Endothelial cell of umbilical vein (primary cell): ENCODE measurements around the gene KCNJ5. TPM values are rescaled to one million over a fixed set of nuclear protein-coding genes. Genes with fewer than 3 reads are reported as not detected.

Experiments used
- BruUV-seq: library from RNA; stranded (reverse); fragments of 400-500 nt; replicated peaks from 2 replicates; lab custom pipeline; 2021; lab: Mats Ljungman, UMichigan
- CTCF ChIA-PET: fragments of 300-600, 350-600 bp; sonication (Branson Sonifier 250); formaldehyde crosslinking; loops from one replicate; lab custom pipeline; 2021; ENCODE audit warnings: antibody characterized with exemption, inconsistent platforms; lab: Charles Lee
- POLR2A ChIA-PET: fragments of 300-600, 350-600 bp; sonication (Branson Sonifier 250); formaldehyde crosslinking; loops from one replicate; lab custom pipeline; 2021; ENCODE audit warnings: antibody characterized with exemption, inconsistent platforms; lab: Charles Lee
- DNase-seq: peaks from one replicate; pipeline ENCODE4 v3.0.0-alpha.2; 2011; ENCODE audit warnings: low read depth, low spot score
- FAIRE-seq: peaks from 2 replicates; lab custom pipeline; 2011; peaks lifted over from hg19 to GRCh38; lab: Jason Lieb, UNC
- H2AFZ ChIP-seq: 2 replicates; pipeline ENCODE4 v1.6.0; 2012; ENCODE audit warnings: low read depth, low read length, control low read depth, inconsistent platforms
- H3K27ac ChIP-seq: 2 replicates; pipeline ENCODE4 v1.5.1; 2011; ENCODE audit warnings: low read depth, mild to moderate bottlenecking, control low read depth, low read length, moderate library complexity; ENCODE audit not compliant: insufficient read depth
- H3K27me3 ChIP-seq, 2 experiments: 2 replicates each; pipeline versions ENCODE4 v1.6.0 to v1.6.1; 2011; ENCODE audit warnings: low read length in 2 of 2, mixed read lengths in 1 of 2; ENCODE audit not compliant: control insufficient read depth in 2 of 2, insufficient read depth in 2 of 2
- H3K36me3 ChIP-seq, 2 experiments: 2 replicates in 1 of 2; 3 replicates in 1 of 2; pipeline ENCODE4 v1.5.1; 2011; ENCODE audit warnings: low read length in 2 of 2, mild to moderate bottlenecking in 1 of 2, moderate library complexity in 1 of 2; ENCODE audit not compliant: control insufficient read depth in 2 of 2, insufficient read depth in 2 of 2; ENCODE audit errors: extremely low read depth in 1 of 2
- H3K4me1 ChIP-seq: 3 replicates; pipeline ENCODE4 v1.5.1; 2011; ENCODE audit warnings: mild to moderate bottlenecking, low read length; ENCODE audit not compliant: control insufficient read depth, insufficient read depth; ENCODE audit errors: extremely low read depth
- H3K4me2 ChIP-seq: 2 replicates; pipeline ENCODE4 v1.6.1; 2011; ENCODE audit warnings: low read length, control low read depth, mixed read lengths; ENCODE audit not compliant: insufficient read depth
- H3K4me3 ChIP-seq, 3 experiments: fragments of 200-600 bp in 1 of 3; sonication (generic), shearing (Covaris generic) in 1 of 3; replicated peaks in 1 of 3; 2 replicates each; pipeline ENCODE4 v1.5.1; 2011 to 2016; ENCODE audit warnings: control low read depth in 3 of 3, low read length in 3 of 3, mild to moderate bottlenecking in 2 of 3, inconsistent platforms in 1 of 3, low read depth in 1 of 3, moderate library complexity in 1 of 3; ENCODE audit not compliant: insufficient read depth in 1 of 3
- H3K79me2 ChIP-seq: 2 replicates; pipeline ENCODE4 v1.6.0; 2012; ENCODE audit warnings: low read length, inconsistent platforms; ENCODE audit not compliant: control insufficient read depth, insufficient read depth
- H3K9ac ChIP-seq: replicated peaks from 2 replicates; pipeline ENCODE3; 2011; ENCODE audit warnings: low read length, control low read depth; ENCODE audit not compliant: insufficient read depth; ENCODE audit errors: extremely low read depth
- H3K9me1 ChIP-seq: replicated peaks from 3 replicates; pipeline ENCODE4 v1.6.0; 2011; ENCODE audit warnings: mild to moderate bottlenecking, low read length; ENCODE audit not compliant: control insufficient read depth, insufficient read depth; ENCODE audit errors: extremely low read depth
- H3K9me3 ChIP-seq: replicated peaks from 2 replicates; pipeline ENCODE4 v1.5.1; 2012; ENCODE audit warnings: low read length, inconsistent platforms; ENCODE audit not compliant: control insufficient read depth, insufficient read depth
- H4K20me1 ChIP-seq: replicated peaks from 2 replicates; pipeline ENCODE3; 2011; ENCODE audit warnings: mild to moderate bottlenecking, low read length; ENCODE audit not compliant: control insufficient read depth, insufficient read depth; ENCODE audit errors: extremely low read depth
- CTCF ChIP-seq, 2 donors: IDR thresholded peaks; 1 replicate in 1 of 2; 2 replicates in 1 of 2; pipeline ENCODE4 v1.5.1; 2011; ENCODE audit warnings: low read length in 2 of 2, mild to moderate bottlenecking in 2 of 2, moderate library complexity in 2 of 2, control low read depth in 1 of 2, inconsistent platforms in 1 of 2, low read depth in 1 of 2; ENCODE audit not compliant: insufficient read depth in 1 of 2; ENCODE audit errors: extremely low read depth in 1 of 2
- EZH2 ChIP-seq: IDR thresholded peaks from 2 replicates; pipeline ENCODE4 v1.6.1; 2012; ENCODE audit warnings: borderline replicate concordance, low read depth, mild to moderate bottlenecking, moderate library complexity, low read length, inconsistent platforms; ENCODE audit not compliant: severe bottlenecking
- FOS ChIP-seq: IDR thresholded peaks from 2 replicates; pipeline ENCODE4 v1.6.1; 2011; ENCODE audit warnings: mild to moderate bottlenecking, low read length, moderate library complexity, borderline replicate concordance; ENCODE audit not compliant: insufficient read depth
- GATA2 ChIP-seq: IDR thresholded peaks from 2 replicates; pipeline ENCODE4 v1.7.0; 2011; ENCODE audit warnings: low read depth, mild to moderate bottlenecking, moderate library complexity, mixed read lengths, low read length; ENCODE audit not compliant: insufficient read length, insufficient read depth
- JUN ChIP-seq: IDR thresholded peaks from 2 replicates; pipeline ENCODE4 v1.6.1; 2011; ENCODE audit warnings: borderline replicate concordance, low read depth; ENCODE audit not compliant: insufficient read length, insufficient read depth
- MYC ChIP-seq: IDR thresholded peaks from one replicate; pipeline ENCODE4 v1.6.1; 2011; ENCODE audit warnings: mild to moderate bottlenecking, low read depth, low read length
- POLR2A ChIP-seq: IDR thresholded peaks from 2 replicates; pipeline ENCODE4 v1.6.1; 2012; ENCODE audit warnings: low read depth, mild to moderate bottlenecking, control low read depth, low read length
- POLR2AphosphoS5 ChIP-seq: IDR thresholded peaks from 2 replicates; pipeline ENCODE4 v1.6.1; 2012; ENCODE audit warnings: low read depth, mild to moderate bottlenecking, control low read depth, low read length, moderate library complexity; ENCODE audit not compliant: insufficient read depth
- dilution Hi-C: fragments of 300-500 bp; cut with MboI; formaldehyde crosslinking; loops from one replicate; pipeline ENCODE4 v1.15.0; 2019; ENCODE audit warnings: low sequenced_read_pairs; ENCODE audit not compliant: extremely low pct_ligation_motif_present
- intact Hi-C: fragments of 100-400 bp; cut with micrococcal nuclease; formaldehyde crosslinking; loops from one replicate; pipeline ENCODE4 v1.10.0; 2022
- polyA plus RNA-seq, 4 experiments: library from polyadenylated mRNA; depleted of rRNA in 3 of 4; stranded (reverse) in 3 of 4; unstranded in 1 of 4; fragments of >200 nt; gene quantifications; 2 replicates each; pipeline versions ENCODE4 v1.2.1 to v1.2.3, GENCODE V29; 2011 to 2012; ENCODE audit warnings: missing spikeins in 1 of 4
- total RNA-seq: library from RNA; stranded (reverse); gene quantifications from 2 replicates; pipeline ENCODE4 v1.2.3, GENCODE V29; 2021
- TF ChIP-seq, protein P1 (sequence below): IDR thresholded peaks from 2 replicates; pipeline ENCODE4 v1.6.1; 2011; ENCODE audit not compliant: insufficient read depth, insufficient read length

The KCNJ5 gene
- total and polyA plus RNA-seq, 2 donors (not counting 3 experiments of a cell fraction or from before 2014, with no cell fraction given): 0.13 TPM; not detected in 1

GRCh38 chr11:128936606-128937251, 45.6 kb downstream of the KCNJ5 start:
- Histone ChIP-seq H3K9ac (no peak overlapping the region), H2AFZ (no peak overlapping the region), H3K27ac (no peak overlapping the region), H3K4me2 (no peak overlapping the region), H3K4me3 (no peak overlapping the region), H3K9me1 (no peaks in the 10 kb centered on the region), H3K79me2 (no peaks in the 10 kb centered on the region), H4K20me1 (no peaks in the 10 kb centered on the region), H3K27me3 (peaks cover 0 to 2% of the 10 kb centered on the region in 2 experiments), H3K4me1 (no peaks in the 10 kb centered on the region), H3K36me3 (no peaks in the 10 kb centered on the region), H3K9me3 (no peaks in the 10 kb centered on the region)
- CTCF ChIA-PET: interaction anchor here (0.9 to 2.4 kb wide), 3 partner anchors 20 to 52 kb away, joined by 4 to 12 read pairs (median 7); no protein-coding TSS in a partner anchor
- TF ChIP-seq, protein P1, sequence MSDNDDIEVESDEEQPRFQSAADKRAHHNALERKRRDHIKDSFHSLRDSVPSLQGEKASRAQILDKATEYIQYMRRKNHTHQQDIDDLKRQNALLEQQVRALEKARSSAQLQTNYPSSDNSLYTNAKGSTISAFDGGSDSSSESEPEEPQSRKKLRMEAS: no peak
- TF ChIP-seq JUN: no peak
- no peak for TF ChIP-seq CTCF (IDR thresholded peaks at IDR 0.05; ENCODE audit: extremely low read depth in 1 of 2, insufficient read depth in 1 of 2, low read depth in 1 of 2, low read length in 2 of 2)
- no peak for TF ChIP-seq MYC
- TF ChIP-seq EZH2: no peak
- no peak for TF ChIP-seq GATA2
- TF ChIP-seq POLR2A: no peak
- no peak for TF ChIP-seq FOS
- TF ChIP-seq POLR2AphosphoS5: no peak
- BruUV-seq: no TSS peak
- intact Hi-C loops: no loop called here
- POLR2A ChIA-PET: no interaction called here
- DNase-seq (no peak), FAIRE-seq (no peak)
- dilution Hi-C loops: no loop called here
